ENCODE measurements around the gene GABRA4. TPM values are rescaled to one million over a fixed set of nuclear protein-coding genes. Genes with fewer than 3 reads are reported as not detected.

The GABRA4 gene
- total RNA-seq, 2 donors from 2014 or later: 0.08 TPM; not detected in 1

GRCh38 chr4:46946919-46947536 lies 46.4 kb downstream of the GABRA4 start:
- H3K36me3 ChIP-seq: no peaks in the 10 kb centered on the region
- TF ChIP-seq CTCF (IDR thresholded peaks at IDR 0.05): no peak
- no peak overlapping the region for H3K9ac ChIP-seq (ENCODE audit: low read depth in 2 of 2, low read length in 2 of 2)
- no peak for DNase-seq
- intact Hi-C loops (cut with DNase I): no loop called here
- no peaks in the 10 kb centered on the region for H3K27me3 ChIP-seq
- no peak overlapping the region for H3K27ac ChIP-seq
- no peaks in the 10 kb centered on the region for H3K4me1 ChIP-seq
- H3K9me3 ChIP-seq: no peaks in the 10 kb centered on the region
- H3K4me3 ChIP-seq: no peak overlapping the region

- no peaks in the 10 kb centered on the region for H3K27me3 ChIP-seq
- no peaks in the 10 kb centered on the region for H3K4me1 ChIP-seq
- no peak overlapping the region for H3K9ac ChIP-seq (ENCODE audit: low read depth in 2 of 2, low read length in 2 of 2)
- no peak for TF ChIP-seq CTCF (IDR thresholded peaks at IDR 0.05)
- H3K4me3 ChIP-seq: no peak overlapping the region
- DNase-seq: no peak
- H3K27ac ChIP-seq: no peak overlapping the region
- H3K36me3 ChIP-seq: no peaks in the 10 kb centered on the region
- no peaks in the 10 kb centered on the region for H3K9me3 ChIP-seq
- intact Hi-C loops (cut with DNase I): no loop called here
These were observed 48.3 kb downstream of the GABRA4 start for GRCh38 chr4:46945062-46945461.

- no peak overlapping the region for H3K4me3 ChIP-seq
- no peaks in the 10 kb centered on the region for H3K9me3 ChIP-seq
- no peak for TF ChIP-seq CTCF (IDR thresholded peaks at IDR 0.05)
- H3K9ac ChIP-seq (ENCODE audit: low read depth in 2 of 2, low read length in 2 of 2): no peak overlapping the region
- no peak overlapping the region for H3K27ac ChIP-seq
- no peaks in the 10 kb centered on the region for H3K36me3 ChIP-seq
- intact Hi-C loops (cut with DNase I): no loop called here
- no peaks in the 10 kb centered on the region for H3K27me3 ChIP-seq
- no peaks in the 10 kb centered on the region for H3K4me1 ChIP-seq
- DNase-seq: no peak
These were observed 49.0 kb downstream of the GABRA4 start for GRCh38 chr4:46944345-46944744.

- H3K9me3 ChIP-seq: no peaks in the 10 kb centered on the region
- peak; percentile 18 for TF ChIP-seq CTCF (IDR thresholded peaks at IDR 0.05)
- intact Hi-C loops (cut with DNase I): loop anchor here (10.0 kb wide), 2 partner anchors 97 to 187 kb away; partner anchors contain the start of gene GABRB1
- H3K27me3 ChIP-seq: no peaks in the 10 kb centered on the region
- DNase-seq: no peak
- no peaks in the 10 kb centered on the region for H3K36me3 ChIP-seq
- no peak overlapping the region for H3K4me3 ChIP-seq
- no peaks in the 10 kb centered on the region for H3K4me1 ChIP-seq
- H3K9ac ChIP-seq (ENCODE audit: low read depth in 2 of 2, low read length in 2 of 2): no peak overlapping the region
- H3K27ac ChIP-seq: no peak overlapping the region
These were observed 55.9 kb downstream of the GABRA4 start for GRCh38 chr4:46937493-46937892.

- intact Hi-C loops (cut with DNase I): loop anchor here (10.0 kb wide), 2 partner anchors 100 to 190 kb away; partner anchors contain the start of gene GABRB1
These were observed 58.7 kb downstream of the GABRA4 start for GRCh38 chr4:46934726-46935125.

More at GRCh38 chr4:46934726-46935125, 58.7 kb downstream of the GABRA4 start:
- Histone ChIP-seq H3K4me3 (no peak overlapping the region), H3K27ac (no peak overlapping the region), H3K36me3 (no peaks in the 10 kb centered on the region), H3K9me3 (no peaks in the 10 kb centered on the region), H3K4me1 (no peaks in the 10 kb centered on the region), H3K9ac (ENCODE audit: low read depth in 2 of 2, low read length in 2 of 2) (no peak overlapping the region), H3K27me3 (no peaks in the 10 kb centered on the region)
- DNase-seq: peak; percentile 23
- no peak for TF ChIP-seq CTCF (IDR thresholded peaks at IDR 0.05)
